Measurements from ENCODE around the gene ARHGAP15. TPM values are rescaled to one million over a fixed set of nuclear protein-coding genes. Genes with fewer than 3 reads are reported as not detected.

Gene ARHGAP15
- total and polyA plus RNA-seq, 4 donors = 3.8 to 17.9 (median 13.2) TPM

DNA sequence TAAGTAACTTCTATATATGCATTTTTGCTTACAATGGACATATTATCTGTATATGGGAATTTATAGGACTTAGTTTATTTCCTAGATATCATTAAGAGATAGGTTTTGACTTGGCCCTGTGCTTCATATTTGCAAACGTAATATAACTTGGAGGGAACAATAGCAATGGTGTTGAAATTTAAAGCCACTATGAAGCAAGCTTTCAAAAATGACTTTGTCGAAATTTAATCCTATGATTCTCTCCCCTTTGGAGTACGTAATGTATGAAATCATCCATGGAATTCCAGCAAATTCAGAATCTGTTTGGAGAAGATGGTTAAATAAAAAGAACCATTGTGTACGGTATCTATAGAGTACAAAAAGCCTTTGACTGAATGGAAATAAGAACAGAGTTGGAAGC lies 486.3 kb downstream of the ARHGAP15 start:
- Histone ChIP-seq H3K9me3 (ENCODE audit: control insufficient read depth in 4 of 4, low read length in 3 of 4) (no peaks in the 10 kb centered on the region), H3K27ac (ENCODE audit: low read depth in 1 of 2, low read length in 2 of 2) (no peak overlapping the region), H3K9ac (ENCODE audit: low read depth in 1 of 2, low read length in 2 of 2) (no peak overlapping the region), H3K4me3 (ENCODE audit: low read depth in 1 of 3, low read length in 3 of 3) (no peak overlapping the region), H3K27me3 (ENCODE audit: control insufficient read depth in 4 of 4, insufficient read depth in 4 of 4, low read length in 3 of 4) (no peaks in the 10 kb centered on the region), H3K36me3 (ENCODE audit: control insufficient read depth in 4 of 4, insufficient read depth in 3 of 4, low read depth in 1 of 4, low read length in 3 of 4) (no peaks in the 10 kb centered on the region), H3K4me1 (ENCODE audit: control insufficient read depth in 4 of 4, insufficient read depth in 4 of 4, low read length in 3 of 4) (no peaks in the 10 kb centered on the region)
- no peak for DNase-seq (ENCODE audit: low spot score)
- no peak for TF ChIP-seq RXRA (IDR thresholded peaks at IDR 0.05)
- no peak for TF ChIP-seq EGR1 (IDR thresholded peaks at IDR 0.05; ENCODE audit: low read depth in 2 of 2)
- no peak for TF ChIP-seq RAD21 (IDR thresholded peaks at IDR 0.05)
- TF ChIP-seq, protein P1, sequence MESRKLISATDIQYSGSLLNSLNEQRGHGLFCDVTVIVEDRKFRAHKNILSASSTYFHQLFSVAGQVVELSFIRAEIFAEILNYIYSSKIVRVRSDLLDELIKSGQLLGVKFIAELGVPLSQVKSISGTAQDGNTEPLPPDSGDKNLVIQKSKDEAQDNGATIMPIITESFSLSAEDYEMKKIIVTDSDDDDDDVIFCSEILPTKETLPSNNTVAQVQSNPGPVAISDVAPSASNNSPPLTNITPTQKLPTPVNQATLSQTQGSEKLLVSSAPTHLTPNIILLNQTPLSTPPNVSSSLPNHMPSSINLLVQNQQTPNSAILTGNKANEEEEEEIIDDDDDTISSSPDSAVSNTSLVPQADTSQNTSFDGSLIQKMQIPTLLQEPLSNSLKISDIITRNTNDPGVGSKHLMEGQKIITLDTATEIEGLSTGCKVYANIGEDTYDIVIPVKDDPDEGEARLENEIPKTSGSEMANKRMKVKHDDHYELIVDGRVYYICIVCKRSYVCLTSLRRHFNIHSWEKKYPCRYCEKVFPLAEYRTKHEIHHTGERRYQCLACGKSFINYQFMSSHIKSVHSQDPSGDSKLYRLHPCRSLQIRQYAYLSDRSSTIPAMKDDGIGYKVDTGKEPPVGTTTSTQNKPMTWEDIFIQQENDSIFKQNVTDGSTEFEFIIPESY (IDR thresholded peaks at IDR 0.05) = no peak
- no peak for TF ChIP-seq HNF4G (IDR thresholded peaks at IDR 0.05)
- 80% methylated on average over 4 of the region's 4 CpGs for WGBS

DNA sequence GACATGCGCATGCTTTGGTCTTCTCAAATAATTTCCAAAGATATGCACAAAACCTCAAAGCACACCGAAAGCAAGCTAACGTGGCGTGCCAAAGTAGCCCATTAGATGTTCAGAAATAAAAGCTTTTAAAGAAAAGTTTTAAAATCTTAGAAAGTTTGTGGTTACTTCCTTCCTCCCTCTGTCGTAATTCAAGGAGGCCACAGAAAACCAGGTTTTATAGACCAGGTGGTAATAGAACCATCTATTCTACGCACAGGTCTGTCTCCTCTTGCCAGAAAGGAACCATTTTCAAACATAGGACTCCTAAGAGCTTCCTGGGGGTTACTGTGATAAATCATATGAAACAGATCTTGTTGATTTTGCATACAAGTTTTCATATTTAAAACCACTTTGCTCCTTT lies 487.2 kb downstream of the ARHGAP15 start:
- WGBS = 83% methylated on average over 6 of the region's 6 CpGs
- H3K9me3 ChIP-seq (ENCODE audit: control insufficient read depth in 4 of 4, low read length in 3 of 4) = no peaks in the 10 kb centered on the region

DNA sequence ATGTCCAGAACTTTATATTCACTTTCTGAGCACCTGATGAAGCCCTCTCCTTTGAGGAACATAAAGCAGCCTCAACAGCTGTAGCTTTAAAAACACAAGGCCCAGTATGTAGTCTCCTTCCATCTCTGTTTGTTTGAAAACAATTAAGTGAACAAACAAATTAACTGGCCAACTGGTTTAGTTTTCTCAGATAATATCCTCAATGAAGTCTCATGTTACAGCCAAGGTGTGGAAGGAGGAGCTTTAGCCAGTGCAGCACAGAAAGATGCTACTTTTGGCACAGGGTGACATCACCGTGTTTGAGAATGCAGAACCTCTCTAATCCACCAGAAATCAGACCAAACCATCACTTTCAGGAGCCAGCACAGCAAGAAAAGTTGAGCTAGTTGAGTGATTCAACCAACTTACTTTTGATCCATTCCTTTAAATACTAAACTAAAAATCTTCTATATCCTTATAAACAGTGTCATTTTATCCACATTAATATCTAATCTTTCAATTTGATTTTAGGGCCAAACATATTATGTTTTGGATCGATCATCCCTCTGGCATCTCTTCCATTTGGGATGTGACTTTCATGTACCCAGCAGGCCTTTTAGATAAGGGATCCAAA lies 488.7 kb downstream of the ARHGAP15 start:
- Histone ChIP-seq H3K9me3 (ENCODE audit: control insufficient read depth in 4 of 4, low read length in 3 of 4) (no peaks in the 10 kb centered on the region), H3K4me1 (ENCODE audit: control insufficient read depth in 4 of 4, insufficient read depth in 4 of 4, low read length in 3 of 4) (no peaks in the 10 kb centered on the region), H3K27me3 (ENCODE audit: control insufficient read depth in 4 of 4, insufficient read depth in 4 of 4, low read length in 3 of 4) (no peaks in the 10 kb centered on the region), H3K9ac (ENCODE audit: low read depth in 1 of 2, low read length in 2 of 2) (no peak overlapping the region), H3K36me3 (ENCODE audit: control insufficient read depth in 4 of 4, insufficient read depth in 3 of 4, low read depth in 1 of 4, low read length in 3 of 4) (no peaks in the 10 kb centered on the region), H3K4me3 (ENCODE audit: low read depth in 1 of 3, low read length in 3 of 3) (no peak overlapping the region), H3K27ac (ENCODE audit: low read depth in 1 of 2, low read length in 2 of 2) (no peak overlapping the region)
- no peak for TF ChIP-seq YY1 (IDR thresholded peaks at IDR 0.05)
- TF ChIP-seq EGR1 (IDR thresholded peaks at IDR 0.05; ENCODE audit: low read depth in 2 of 2) = no peak
- TF ChIP-seq, protein P2, sequence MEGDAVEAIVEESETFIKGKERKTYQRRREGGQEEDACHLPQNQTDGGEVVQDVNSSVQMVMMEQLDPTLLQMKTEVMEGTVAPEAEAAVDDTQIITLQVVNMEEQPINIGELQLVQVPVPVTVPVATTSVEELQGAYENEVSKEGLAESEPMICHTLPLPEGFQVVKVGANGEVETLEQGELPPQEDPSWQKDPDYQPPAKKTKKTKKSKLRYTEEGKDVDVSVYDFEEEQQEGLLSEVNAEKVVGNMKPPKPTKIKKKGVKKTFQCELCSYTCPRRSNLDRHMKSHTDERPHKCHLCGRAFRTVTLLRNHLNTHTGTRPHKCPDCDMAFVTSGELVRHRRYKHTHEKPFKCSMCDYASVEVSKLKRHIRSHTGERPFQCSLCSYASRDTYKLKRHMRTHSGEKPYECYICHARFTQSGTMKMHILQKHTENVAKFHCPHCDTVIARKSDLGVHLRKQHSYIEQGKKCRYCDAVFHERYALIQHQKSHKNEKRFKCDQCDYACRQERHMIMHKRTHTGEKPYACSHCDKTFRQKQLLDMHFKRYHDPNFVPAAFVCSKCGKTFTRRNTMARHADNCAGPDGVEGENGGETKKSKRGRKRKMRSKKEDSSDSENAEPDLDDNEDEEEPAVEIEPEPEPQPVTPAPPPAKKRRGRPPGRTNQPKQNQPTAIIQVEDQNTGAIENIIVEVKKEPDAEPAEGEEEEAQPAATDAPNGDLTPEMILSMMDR (IDR thresholded peaks at IDR 0.05; ENCODE audit: low read depth, low read length, missing input control) = no peak
- TF ChIP-seq, protein P3, sequence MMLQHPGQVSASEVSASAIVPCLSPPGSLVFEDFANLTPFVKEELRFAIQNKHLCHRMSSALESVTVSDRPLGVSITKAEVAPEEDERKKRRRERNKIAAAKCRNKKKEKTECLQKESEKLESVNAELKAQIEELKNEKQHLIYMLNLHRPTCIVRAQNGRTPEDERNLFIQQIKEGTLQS (IDR thresholded peaks at IDR 0.05) = no peak
- TF ChIP-seq HNF4G (IDR thresholded peaks at IDR 0.05) = no peak
- TF ChIP-seq, protein P4, sequence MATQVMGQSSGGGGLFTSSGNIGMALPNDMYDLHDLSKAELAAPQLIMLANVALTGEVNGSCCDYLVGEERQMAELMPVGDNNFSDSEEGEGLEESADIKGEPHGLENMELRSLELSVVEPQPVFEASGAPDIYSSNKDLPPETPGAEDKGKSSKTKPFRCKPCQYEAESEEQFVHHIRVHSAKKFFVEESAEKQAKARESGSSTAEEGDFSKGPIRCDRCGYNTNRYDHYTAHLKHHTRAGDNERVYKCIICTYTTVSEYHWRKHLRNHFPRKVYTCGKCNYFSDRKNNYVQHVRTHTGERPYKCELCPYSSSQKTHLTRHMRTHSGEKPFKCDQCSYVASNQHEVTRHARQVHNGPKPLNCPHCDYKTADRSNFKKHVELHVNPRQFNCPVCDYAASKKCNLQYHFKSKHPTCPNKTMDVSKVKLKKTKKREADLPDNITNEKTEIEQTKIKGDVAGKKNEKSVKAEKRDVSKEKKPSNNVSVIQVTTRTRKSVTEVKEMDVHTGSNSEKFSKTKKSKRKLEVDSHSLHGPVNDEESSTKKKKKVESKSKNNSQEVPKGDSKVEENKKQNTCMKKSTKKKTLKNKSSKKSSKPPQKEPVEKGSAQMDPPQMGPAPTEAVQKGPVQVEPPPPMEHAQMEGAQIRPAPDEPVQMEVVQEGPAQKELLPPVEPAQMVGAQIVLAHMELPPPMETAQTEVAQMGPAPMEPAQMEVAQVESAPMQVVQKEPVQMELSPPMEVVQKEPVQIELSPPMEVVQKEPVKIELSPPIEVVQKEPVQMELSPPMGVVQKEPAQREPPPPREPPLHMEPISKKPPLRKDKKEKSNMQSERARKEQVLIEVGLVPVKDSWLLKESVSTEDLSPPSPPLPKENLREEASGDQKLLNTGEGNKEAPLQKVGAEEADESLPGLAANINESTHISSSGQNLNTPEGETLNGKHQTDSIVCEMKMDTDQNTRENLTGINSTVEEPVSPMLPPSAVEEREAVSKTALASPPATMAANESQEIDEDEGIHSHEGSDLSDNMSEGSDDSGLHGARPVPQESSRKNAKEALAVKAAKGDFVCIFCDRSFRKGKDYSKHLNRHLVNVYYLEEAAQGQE (IDR thresholded peaks at IDR 0.05) = no peak
- TF ChIP-seq, protein P1 (IDR thresholded peaks at IDR 0.05) = no peak
- no peak for TF ChIP-seq JUND (IDR thresholded peaks at IDR 0.05)
- no peak for DNase-seq (ENCODE audit: low spot score)
- WGBS = 57% methylated on average over 2 of the region's 2 CpGs

More for the DNA sequence above, 487.2 kb downstream of the ARHGAP15 start:
- Histone ChIP-seq H3K4me3 (ENCODE audit: low read depth in 1 of 3, low read length in 3 of 3) (no peak overlapping the region), H3K27ac (ENCODE audit: low read depth in 1 of 2, low read length in 2 of 2) (no peak overlapping the region), H3K9ac (ENCODE audit: low read depth in 1 of 2, low read length in 2 of 2) (no peak overlapping the region), H3K36me3 (ENCODE audit: control insufficient read depth in 4 of 4, insufficient read depth in 3 of 4, low read depth in 1 of 4, low read length in 3 of 4) (no peaks in the 10 kb centered on the region), H3K27me3 (ENCODE audit: control insufficient read depth in 4 of 4, insufficient read depth in 4 of 4, low read length in 3 of 4) (no peaks in the 10 kb centered on the region), H3K4me1 (ENCODE audit: control insufficient read depth in 4 of 4, insufficient read depth in 4 of 4, low read length in 3 of 4) (no peaks in the 10 kb centered on the region)
- DNase-seq (ENCODE audit: low spot score) = no peak
- no peak for TF ChIP-seq RXRA (IDR thresholded peaks at IDR 0.05)

All from liver (tissue), 9 donors.